WI38 (cell line): ENCODE measurements around the gene HSP90AB1.

Source experiments
- H3K4me3 ChIP-seq: 2 replicates; pipeline ENCODE4 v1.5.1; 2011; ENCODE audit warnings: low read depth, mild to moderate bottlenecking, control low read depth, low read length
- CTCF ChIP-seq: IDR thresholded peaks from 2 replicates; pipeline ENCODE4 v1.5.1; 2012; ENCODE audit warnings: low read depth, mild to moderate bottlenecking, control low read depth, low read length

HSP90AB1 gene

GRCh38 chr6:44233567-44234100 is 13.3 kb upstream of the HSP90AB1 start:
- no peak for TF ChIP-seq CTCF

GRCh38 chr6:44234101-44235025 is 12.5 kb upstream of the HSP90AB1 start:
- TF ChIP-seq CTCF: peak; percentile 86
- no peak overlapping the region for H3K4me3 ChIP-seq

More at GRCh38 chr6:44233567-44234100, 13.3 kb upstream of the HSP90AB1 start:
- no peak overlapping the region for H3K4me3 ChIP-seq

GRCh38 chr6:44235269-44235668 is 11.6 kb upstream of the HSP90AB1 start:
- no peak overlapping the region for H3K4me3 ChIP-seq
- no peak for TF ChIP-seq CTCF

GRCh38 chr6:44235891-44236516 is 10.9 kb upstream of the HSP90AB1 start:
- TF ChIP-seq CTCF: no peak
- no peak overlapping the region for H3K4me3 ChIP-seq

- no peak for TF ChIP-seq CTCF
- H3K4me3 ChIP-seq: peak overlapping the region; percentile 62
Measured at GRCh38 chr6:44237021-44237812, 9.7 kb upstream of the HSP90AB1 start.

GRCh38 chr6:44237813-44238433 is 9.0 kb upstream of the HSP90AB1 start:
- H3K4me3 ChIP-seq: peak overlapping the region; percentile 62
- peak; percentile 89 for TF ChIP-seq CTCF
